Sigmoid colon (tissue), 7 donors: ENCODE measurements around the gene PAX5. TPM values are rescaled to one million over a fixed set of nuclear protein-coding genes. Genes with fewer than 3 reads are reported as not detected.

Experiments used
- DNase-seq: peaks from one replicate; pipeline ENCODE4 v3.0.0-alpha.2; 2019
- H3K27ac ChIP-seq, 4 donors: fragments of 200-600 bp; sonication (generic); one replicate each; pipeline ENCODE4 v1.5.1; 2016 to 2019; ENCODE audit warnings: mild to moderate bottlenecking in 1 of 4
- H3K27me3 ChIP-seq, 3 donors: fragments of 200-600 bp; sonication (generic); one replicate each; pipeline ENCODE4 v1.5.1; 2019; ENCODE audit warnings: mild to moderate bottlenecking in 1 of 3
- H3K36me3 ChIP-seq, 4 donors: fragments of 200-600 bp; sonication (generic); one replicate each; pipeline ENCODE4 v1.5.1; 2016 to 2019
- H3K4me1 ChIP-seq, 4 donors: fragments of 200-600 bp; sonication (generic); one replicate each; pipeline ENCODE4 v1.5.1; 2017 to 2019
- H3K4me3 ChIP-seq, 4 donors: fragments of 200-600 bp; sonication (generic); one replicate each; pipeline ENCODE4 v1.5.1; 2017 to 2019; ENCODE audit warnings: mild to moderate bottlenecking in 2 of 4, moderate library complexity in 1 of 4
- H3K9me3 ChIP-seq, 4 donors: fragments of 200-600 bp in 3 of 4; sonication (generic) in 3 of 4; one replicate each; pipeline versions ENCODE4 v1.5.1 to v1.6.1; 2013 to 2019
- EP300 ChIP-seq, 4 donors: sonication (generic); formaldehyde crosslinking; IDR thresholded peaks; one replicate each; pipeline ENCODE4 v1.6.1; 2017; ENCODE audit warnings: antibody characterized with exemption in 4 of 4
- POLR2A ChIP-seq, 2 donors: fragments of 450-650 bp; IDR thresholded peaks; one replicate each; pipeline ENCODE4 v1.6.1; 2016; ENCODE audit warnings: antibody characterized with exemption in 2 of 2, mild to moderate bottlenecking in 2 of 2, moderate library complexity in 2 of 2
- POLR2AphosphoS5 ChIP-seq, 4 donors: sonication (generic); formaldehyde crosslinking; IDR thresholded peaks; one replicate each; pipeline ENCODE4 v1.6.1; 2017; ENCODE audit warnings: antibody characterized with exemption in 4 of 4
- WGBS, 2 donors: extraction: QIAGEN DNeasy Blood & Tissue Kit; methylation state at CpG; one replicate each; pipeline ENCODE4 v1.1.7; 2013; 5-methylcytosine and 5-hydroxymethylcytosine counted together
- intact Hi-C: fragments of 100-400 bp; cut with DNase I; formaldehyde crosslinking; loops from one replicate; pipeline ENCODE4 v1.15.1; 2023
- polyA plus RNA-seq, 3 donors: library from polyadenylated mRNA; stranded (reverse); fragments of 200-250 nt; gene quantifications; one replicate each; pipeline ENCODE4 v1.2.3, GENCODE V29; 2013
- total RNA-seq, 4 donors: library from RNA; depleted of rRNA; stranded (reverse); fragments of >200 nt; gene quantifications; one replicate each; pipeline ENCODE4 v1.1.0, GENCODE V29; 2016
- TF ChIP-seq, protein P1 (sequence below), 4 experiments: fragments of 450-650 bp in 3 of 4; fragments of 200-600 bp in 1 of 4; IDR thresholded peaks; one replicate each; pipeline ENCODE4 v1.5.1; 2016 to 2019; ENCODE audit warnings: antibody characterized with exemption in 4 of 4, mild to moderate bottlenecking in 3 of 4, moderate library complexity in 2 of 4
- donor health status: healthy with polysubstance abuse.
- donor health status: Bipolar disorder and iron deficiency.
- donor health status: healthy.

Gene PAX5
- total and polyA plus RNA-seq, 7 donors: under 0.01 to 20.1 (median 0.23) TPM; not detected in 4

DNA sequence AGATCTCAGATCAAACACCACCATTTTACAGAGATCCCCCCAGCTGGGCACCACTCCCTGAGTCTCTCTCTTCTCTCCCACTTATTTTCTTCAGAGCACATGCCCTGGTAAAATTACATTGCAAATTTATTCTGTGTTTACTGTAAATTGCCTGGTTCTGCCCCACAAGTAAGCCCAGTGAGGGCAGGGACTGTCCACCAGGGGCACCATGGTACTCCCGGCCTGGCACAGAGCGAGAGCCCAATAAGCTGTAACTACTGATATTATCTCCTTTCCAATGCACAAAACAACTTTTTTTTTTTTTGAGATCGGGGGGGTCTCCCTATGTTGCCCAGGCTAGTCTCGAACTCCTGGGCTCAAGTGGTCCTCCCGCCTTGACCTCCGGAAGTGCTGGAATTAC, 123.0 kb downstream of the PAX5 start:
- peak; percentile 32 for DNase-seq
- Histone ChIP-seq H3K27me3 (peaks cover 0 to 31% (median 4%) of the 10 kb centered on the region in 3 donors), H3K9me3 (no peaks in the 10 kb centered on the region), H3K4me3 (no peak overlapping the region), H3K36me3 (no peaks in the 10 kb centered on the region), H3K27ac (no peak overlapping the region), H3K4me1 (no peaks in the 10 kb centered on the region)
- WGBS, 2 donors: 74 to 91% methylated on average over 6 of the region's 6 CpGs
- intact Hi-C loops: no loop called here
- TF ChIP-seq POLR2AphosphoS5 (IDR thresholded peaks at IDR 0.05) (no peak), POLR2A (IDR thresholded peaks at IDR 0.05) (no peak), EP300 (IDR thresholded peaks at IDR 0.05) (no peak)
- TF ChIP-seq, protein P1, sequence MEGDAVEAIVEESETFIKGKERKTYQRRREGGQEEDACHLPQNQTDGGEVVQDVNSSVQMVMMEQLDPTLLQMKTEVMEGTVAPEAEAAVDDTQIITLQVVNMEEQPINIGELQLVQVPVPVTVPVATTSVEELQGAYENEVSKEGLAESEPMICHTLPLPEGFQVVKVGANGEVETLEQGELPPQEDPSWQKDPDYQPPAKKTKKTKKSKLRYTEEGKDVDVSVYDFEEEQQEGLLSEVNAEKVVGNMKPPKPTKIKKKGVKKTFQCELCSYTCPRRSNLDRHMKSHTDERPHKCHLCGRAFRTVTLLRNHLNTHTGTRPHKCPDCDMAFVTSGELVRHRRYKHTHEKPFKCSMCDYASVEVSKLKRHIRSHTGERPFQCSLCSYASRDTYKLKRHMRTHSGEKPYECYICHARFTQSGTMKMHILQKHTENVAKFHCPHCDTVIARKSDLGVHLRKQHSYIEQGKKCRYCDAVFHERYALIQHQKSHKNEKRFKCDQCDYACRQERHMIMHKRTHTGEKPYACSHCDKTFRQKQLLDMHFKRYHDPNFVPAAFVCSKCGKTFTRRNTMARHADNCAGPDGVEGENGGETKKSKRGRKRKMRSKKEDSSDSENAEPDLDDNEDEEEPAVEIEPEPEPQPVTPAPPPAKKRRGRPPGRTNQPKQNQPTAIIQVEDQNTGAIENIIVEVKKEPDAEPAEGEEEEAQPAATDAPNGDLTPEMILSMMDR (IDR thresholded peaks at IDR 0.05): no peak

DNA sequence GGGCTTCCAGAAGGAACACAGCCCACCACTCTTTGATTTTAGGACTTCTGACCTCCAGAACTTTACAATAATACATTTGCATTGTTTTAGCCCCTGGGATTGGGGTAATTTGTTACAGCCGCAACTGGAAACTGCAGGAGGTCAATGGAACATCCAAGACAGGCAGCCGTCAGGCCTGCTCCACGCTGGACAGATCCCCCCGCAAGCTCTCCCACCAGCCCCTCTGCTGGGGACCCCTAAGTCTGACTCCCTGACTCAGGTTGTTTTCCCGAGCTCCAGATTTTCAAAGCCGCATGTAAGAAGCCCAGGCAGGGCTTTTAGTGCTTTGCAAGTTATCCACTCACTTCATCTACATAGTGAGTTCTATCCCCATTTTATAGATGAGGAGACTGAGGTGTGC, 127.6 kb downstream of the PAX5 start:
- Histone ChIP-seq H3K36me3 (no peaks in the 10 kb centered on the region), H3K4me3 (no peak overlapping the region), H3K27me3 (peaks cover 0 to 22% (median 0%) of the 10 kb centered on the region in 3 donors), H3K4me1 (no peaks in the 10 kb centered on the region), H3K27ac (no peak overlapping the region), H3K9me3 (no peaks in the 10 kb centered on the region)
- WGBS, 2 donors: 82 to 84% methylated on average over 6 of the region's 6 CpGs
- no peak for DNase-seq
- intact Hi-C loops: no loop called here
- TF ChIP-seq POLR2AphosphoS5 (IDR thresholded peaks at IDR 0.05) (no peak), EP300 (IDR thresholded peaks at IDR 0.05) (no peak), POLR2A (IDR thresholded peaks at IDR 0.05) (no peak)
- TF ChIP-seq, protein P1 (IDR thresholded peaks at IDR 0.05): no peak

DNA sequence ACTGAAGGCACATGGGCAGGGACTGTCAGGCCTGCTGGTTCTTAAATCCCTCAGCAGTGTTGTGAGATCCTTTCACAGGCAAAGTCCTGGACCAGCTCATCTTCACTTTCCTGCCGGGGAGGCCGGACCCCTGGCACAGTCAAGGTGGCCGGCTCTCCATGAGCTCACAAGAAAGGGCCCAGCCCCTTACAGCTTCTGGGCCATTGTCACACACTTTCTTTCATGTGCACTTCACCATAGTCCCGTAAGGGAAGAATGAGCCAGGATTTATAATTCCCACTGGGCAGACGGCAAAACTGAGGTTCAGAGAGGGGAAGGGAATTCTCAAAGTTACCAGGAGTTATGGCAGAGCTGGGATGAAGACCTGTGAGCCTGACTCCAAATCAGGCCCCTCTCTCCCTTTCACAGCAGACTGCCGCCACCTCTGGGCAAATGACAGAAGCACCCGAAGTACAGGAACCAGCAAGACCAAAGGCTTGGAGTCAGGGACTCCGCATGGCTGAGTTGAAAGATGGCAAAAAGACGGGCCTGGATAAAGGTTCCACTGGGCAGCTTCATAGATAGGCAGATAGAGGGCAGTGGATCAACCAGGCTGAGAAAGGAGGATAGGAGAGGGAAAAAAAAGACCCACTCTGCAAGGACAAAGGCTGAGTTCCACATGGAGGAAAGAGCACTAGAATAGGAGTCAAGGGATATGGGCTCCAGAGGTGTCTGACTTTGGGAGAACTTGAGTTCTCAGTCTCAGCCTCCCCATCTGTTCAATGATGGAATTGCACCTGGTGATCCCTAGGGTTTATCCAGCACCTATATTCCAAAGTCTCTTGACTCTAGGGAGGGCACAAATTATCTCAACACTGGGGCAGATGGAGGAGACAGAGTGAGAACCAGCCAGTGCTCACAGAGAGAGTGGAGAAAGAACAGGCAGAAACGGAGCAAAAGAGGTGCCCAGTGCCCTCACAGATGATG, 128.7 kb downstream of the PAX5 start:
- intact Hi-C loops: no loop called here
- no peaks in the 10 kb centered on the region for H3K36me3 ChIP-seq
- peaks cover 0 to 17% (median 0%) of the 10 kb centered on the region in 3 donors for H3K27me3 ChIP-seq
- 82 to 85% methylated on average over 10 of the region's 10 CpGs for WGBS, 2 donors
- no peak for DNase-seq
- no peaks in the 10 kb centered on the region for H3K4me1 ChIP-seq
- no peak overlapping the region for H3K27ac ChIP-seq
- H3K9me3 ChIP-seq: no peaks in the 10 kb centered on the region
- H3K4me3 ChIP-seq: no peak overlapping the region
- TF ChIP-seq, protein P1 (IDR thresholded peaks at IDR 0.05): no peak
- no peak for TF ChIP-seq POLR2A (IDR thresholded peaks at IDR 0.05)
- TF ChIP-seq EP300 (IDR thresholded peaks at IDR 0.05): no peak
- TF ChIP-seq POLR2AphosphoS5 (IDR thresholded peaks at IDR 0.05): no peak

DNA sequence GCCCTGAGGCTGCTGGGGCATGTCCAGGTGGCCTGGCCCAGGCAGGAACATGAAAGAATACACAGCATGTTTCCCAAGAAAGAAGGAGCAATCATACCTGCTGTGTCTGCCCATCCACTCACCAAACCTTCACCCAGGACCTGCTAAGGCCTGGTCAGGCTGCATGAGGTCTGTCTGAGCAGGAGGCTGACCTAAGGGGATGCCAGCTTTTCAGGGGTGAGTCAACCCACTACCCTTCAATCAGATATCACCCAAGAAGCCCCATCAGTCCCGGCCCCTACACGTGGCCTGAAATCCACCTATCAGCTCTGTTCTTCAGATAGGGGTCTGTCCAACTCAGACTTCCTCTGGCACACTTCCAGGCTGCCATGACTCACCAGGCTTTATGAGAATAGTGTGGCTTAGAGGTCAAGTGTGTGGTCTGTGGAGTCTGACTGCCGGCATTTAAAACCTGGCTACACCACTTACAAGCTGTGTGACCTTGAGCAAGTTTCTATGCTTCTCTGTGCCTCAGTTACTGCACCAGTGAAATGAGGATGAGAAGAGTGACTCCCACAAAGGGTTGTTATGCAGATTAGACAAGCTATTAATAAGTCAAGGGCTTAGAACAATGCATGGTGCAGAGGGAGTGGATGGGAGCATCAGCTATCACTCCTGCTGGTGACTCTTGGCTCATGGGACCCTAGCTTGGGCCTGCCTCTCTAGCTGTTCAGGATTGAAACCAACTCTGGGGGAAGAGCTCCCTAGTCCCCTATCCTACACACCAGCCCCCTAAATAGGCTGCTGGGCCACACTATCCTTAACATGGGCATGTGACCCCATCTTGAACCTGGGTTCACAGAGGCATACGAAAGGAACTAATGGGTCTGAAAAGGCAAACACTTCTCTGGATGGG, 130.3 kb downstream of the PAX5 start:
- DNase-seq: no peak
- intact Hi-C loops: no loop called here
- Histone ChIP-seq H3K4me3 (no peak overlapping the region), H3K4me1 (no peaks in the 10 kb centered on the region), H3K36me3 (no peaks in the 10 kb centered on the region), H3K27me3 (peaks cover 0 to 17% (median 0%) of the 10 kb centered on the region in 3 donors), H3K27ac (no peak overlapping the region), H3K9me3 (no peaks in the 10 kb centered on the region)
- WGBS, 2 donors: 63 to 73% methylated on average over 4 of the region's 4 CpGs
- TF ChIP-seq POLR2AphosphoS5 (IDR thresholded peaks at IDR 0.05): no peak
- TF ChIP-seq POLR2A (IDR thresholded peaks at IDR 0.05): no peak
- TF ChIP-seq EP300 (IDR thresholded peaks at IDR 0.05): no peak
- TF ChIP-seq, protein P1 (IDR thresholded peaks at IDR 0.05): no peak
